ENCODE results near the gene SENP8.
"Not testable (repeated sequence)": the region's sequence is repeated elsewhere in the genome, so short reads cannot be mapped to it uniquely, and the experiment has no call there.

SENP8 gene

DNA sequence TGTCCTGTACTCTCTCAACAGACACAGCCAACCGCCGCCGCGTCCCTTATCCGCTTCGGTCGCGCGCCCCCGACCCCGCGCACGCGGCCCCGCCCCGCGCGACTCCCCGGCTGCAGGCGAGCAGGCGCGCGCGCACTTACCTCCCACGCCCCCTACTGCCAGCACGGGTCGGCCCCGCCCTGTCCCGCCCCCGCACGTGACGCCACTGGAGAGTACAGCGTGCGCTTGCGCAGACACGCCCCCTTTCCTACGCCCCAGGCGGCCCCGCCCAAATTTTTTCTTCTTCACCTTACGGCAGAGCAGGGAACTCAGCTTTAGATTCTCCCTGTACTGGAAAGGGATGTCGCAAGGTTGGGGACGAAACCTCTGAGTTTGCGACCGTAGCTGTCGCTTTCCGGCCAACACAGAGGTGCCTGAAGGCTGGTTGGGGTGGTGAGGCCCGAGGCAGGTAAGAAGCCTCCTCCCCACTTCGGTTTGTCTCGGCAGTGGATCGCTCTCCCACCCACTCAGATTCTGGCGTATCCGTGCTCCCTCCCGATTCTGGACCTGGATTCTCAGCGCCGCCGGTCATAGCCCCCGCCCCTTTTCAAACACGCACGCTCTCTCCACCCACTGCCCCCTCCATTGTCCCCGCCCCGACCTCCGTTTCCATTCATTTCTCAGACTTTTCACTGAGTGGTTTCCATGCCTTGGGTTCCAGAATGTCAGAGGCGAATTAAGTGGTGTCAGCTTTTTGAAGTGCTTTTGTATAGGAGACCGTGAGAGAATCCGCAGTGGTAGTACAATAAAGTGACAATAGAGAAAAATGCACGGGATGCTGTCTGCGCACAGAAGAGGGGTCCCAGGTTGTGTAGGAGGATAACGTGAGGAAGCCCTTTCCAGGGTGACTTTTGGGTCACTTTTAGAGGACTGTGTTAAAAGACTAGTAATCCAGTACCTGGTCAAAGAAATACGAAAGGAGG lies at the start of gene SENP8, which contains the start of gene MYO9A:
TSS of gene SENP8 (plus strand) at position 387 of the 962 bp plus-strand sequence. CDS start 21,221 bp downstream, outside the sequence.
TSS of gene MYO9A (minus strand) at position 134 of the 962 bp plus-strand sequence. CDS start 71,587 bp downstream, outside the sequence.
- TF ChIP-seq, protein P1, sequence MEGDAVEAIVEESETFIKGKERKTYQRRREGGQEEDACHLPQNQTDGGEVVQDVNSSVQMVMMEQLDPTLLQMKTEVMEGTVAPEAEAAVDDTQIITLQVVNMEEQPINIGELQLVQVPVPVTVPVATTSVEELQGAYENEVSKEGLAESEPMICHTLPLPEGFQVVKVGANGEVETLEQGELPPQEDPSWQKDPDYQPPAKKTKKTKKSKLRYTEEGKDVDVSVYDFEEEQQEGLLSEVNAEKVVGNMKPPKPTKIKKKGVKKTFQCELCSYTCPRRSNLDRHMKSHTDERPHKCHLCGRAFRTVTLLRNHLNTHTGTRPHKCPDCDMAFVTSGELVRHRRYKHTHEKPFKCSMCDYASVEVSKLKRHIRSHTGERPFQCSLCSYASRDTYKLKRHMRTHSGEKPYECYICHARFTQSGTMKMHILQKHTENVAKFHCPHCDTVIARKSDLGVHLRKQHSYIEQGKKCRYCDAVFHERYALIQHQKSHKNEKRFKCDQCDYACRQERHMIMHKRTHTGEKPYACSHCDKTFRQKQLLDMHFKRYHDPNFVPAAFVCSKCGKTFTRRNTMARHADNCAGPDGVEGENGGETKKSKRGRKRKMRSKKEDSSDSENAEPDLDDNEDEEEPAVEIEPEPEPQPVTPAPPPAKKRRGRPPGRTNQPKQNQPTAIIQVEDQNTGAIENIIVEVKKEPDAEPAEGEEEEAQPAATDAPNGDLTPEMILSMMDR (IDR thresholded peaks at IDR 0.05; ENCODE audit: insufficient read depth, missing control alignments) = peak; percentile 4
- FAIRE-seq = no peak

DNA sequence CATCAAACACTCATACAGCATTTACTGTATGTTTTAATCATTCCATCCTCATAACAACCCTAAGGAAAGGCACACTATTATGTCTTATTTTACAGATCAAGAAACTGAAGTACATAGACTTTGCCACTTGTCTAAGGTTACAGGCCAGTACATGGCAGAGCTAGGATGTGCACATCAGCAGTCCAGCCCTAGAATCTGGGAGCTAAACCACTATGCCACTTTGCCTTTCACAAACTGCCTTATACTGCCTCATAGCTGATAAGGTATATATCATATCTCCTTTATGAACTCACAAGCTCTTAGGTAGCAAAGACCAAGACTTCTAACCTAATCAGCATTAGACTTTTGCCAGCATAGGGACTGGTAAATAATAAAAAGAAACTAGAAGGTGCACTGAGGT lies 49.3 kb upstream of the SENP8 start:
- FAIRE-seq (no peak), DNase-seq (ENCODE audit: insufficient read length, low spot score) (no peak)
- TF ChIP-seq, protein P1 (IDR thresholded peaks at IDR 0.05; ENCODE audit: insufficient read depth, missing control alignments) = no peak

More for the DNA sequence above, at the start of gene SENP8, which contains the start of gene MYO9A:
- DNase-seq (ENCODE audit: insufficient read length, low spot score) = peak; percentile 60

DNA sequence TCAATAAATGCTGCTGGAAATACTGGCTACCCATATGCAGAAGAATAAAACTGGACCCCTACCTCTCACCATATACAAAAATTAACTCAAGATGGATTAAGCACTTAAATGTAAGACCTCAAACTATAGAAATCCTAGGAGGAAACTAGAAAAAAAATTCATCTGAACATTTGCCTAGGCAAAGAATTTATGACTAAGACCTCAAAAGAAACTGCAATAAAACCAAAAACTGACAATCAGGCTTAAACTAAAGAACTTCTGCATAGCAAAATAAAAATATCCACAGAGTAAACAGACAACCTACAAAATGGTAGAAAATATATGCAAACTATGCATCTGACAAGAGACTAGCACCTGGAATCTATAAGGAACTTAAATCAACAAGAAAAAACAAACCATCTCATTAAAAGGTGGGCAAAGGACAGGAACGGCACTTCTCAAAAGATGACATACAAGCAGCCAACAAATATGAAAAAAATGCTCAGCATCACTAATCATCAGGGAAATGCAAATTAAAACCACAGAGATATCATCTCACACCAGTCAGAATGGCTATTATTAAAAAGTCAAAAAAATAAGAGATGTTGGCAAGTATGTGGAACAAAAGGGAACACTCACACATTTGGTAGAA lies 47.3 kb upstream of the SENP8 start:
- TF ChIP-seq, protein P1 (IDR thresholded peaks at IDR 0.05; ENCODE audit: insufficient read depth, missing control alignments) = no peak
- FAIRE-seq (no peak), DNase-seq (ENCODE audit: insufficient read length, low spot score) (no peak)

DNA sequence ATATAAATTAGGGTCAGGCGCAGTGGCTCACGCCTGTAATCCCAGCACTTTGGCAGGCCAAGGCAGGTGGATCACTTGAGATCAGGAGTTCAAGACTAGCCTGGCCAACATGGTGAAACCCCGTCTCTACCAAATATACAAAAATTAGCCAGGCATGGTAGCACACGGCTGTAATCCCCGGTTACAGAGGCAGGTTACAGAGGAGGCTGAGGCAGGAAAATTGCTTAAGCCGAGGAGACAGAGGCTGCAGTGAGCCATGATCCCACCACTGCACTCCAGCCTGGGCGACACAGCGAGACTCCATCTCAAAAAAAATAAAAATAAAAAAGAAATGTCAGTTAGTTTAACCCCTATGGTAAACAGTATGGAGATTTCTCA lies 46.8 kb upstream of the SENP8 start:
- FAIRE-seq; DNase-seq (ENCODE audit: insufficient read length, low spot score): not testable (repeated sequence)

DNA sequence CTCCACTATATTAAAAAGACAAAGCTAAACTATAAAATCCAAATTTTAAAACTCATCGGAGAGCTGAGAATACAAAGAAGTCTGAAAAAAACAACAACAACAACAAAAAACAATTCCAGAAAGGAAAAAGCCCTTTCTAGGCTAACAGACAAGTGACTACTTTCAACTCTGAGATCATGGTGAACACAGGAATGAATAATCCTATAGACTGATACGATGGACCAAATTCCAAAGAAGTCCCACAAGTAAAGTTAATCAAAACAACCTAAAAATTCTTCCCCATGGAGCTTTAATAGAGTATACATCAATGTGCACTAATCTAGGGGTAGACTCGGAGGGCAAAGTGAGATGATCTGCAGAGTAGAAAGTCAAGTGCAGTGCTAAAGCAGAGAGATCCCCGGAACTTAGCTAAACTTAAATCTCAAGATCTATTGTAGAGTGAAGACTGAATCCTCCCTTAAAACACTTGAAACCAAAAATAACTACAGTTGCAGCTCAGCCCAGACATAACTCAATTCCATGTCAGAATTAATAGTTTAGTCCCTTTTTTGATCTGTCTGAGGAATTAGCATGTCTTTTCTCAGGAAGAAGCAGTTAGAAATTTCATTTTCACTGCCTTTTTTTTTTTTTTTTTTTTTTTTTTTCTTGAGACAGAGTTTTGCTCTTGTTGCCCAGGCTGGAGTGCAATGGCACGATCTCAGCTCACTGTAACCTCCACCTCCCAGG lies 43.7 kb upstream of the SENP8 start:
- FAIRE-seq = no peak
- no peak for DNase-seq (ENCODE audit: insufficient read length, low spot score)
- TF ChIP-seq, protein P1 (IDR thresholded peaks at IDR 0.05; ENCODE audit: insufficient read depth, missing control alignments) = no peak

DNA sequence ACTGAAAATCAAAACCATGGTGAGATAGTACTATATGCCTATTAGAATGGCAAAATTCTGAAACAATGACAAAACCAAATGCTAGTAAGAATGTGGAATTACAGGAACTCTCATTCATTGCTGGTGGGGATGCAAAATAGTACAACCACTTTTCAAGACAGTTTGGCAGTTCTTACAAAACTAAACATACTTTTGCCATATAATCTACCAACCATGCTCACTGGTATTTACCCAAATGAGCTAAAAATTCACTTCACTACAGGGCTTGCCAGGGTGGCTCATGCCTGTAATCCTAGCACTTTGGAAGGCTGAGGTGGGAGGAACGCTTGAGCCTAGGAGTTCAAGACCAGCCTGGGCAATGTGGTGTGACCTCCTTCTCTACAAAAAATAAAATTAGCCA lies 40.3 kb upstream of the SENP8 start:
- no peak for DNase-seq (ENCODE audit: insufficient read length, low spot score)
- no peak for FAIRE-seq
- TF ChIP-seq, protein P1 (IDR thresholded peaks at IDR 0.05; ENCODE audit: insufficient read depth, missing control alignments) = no peak

DNA sequence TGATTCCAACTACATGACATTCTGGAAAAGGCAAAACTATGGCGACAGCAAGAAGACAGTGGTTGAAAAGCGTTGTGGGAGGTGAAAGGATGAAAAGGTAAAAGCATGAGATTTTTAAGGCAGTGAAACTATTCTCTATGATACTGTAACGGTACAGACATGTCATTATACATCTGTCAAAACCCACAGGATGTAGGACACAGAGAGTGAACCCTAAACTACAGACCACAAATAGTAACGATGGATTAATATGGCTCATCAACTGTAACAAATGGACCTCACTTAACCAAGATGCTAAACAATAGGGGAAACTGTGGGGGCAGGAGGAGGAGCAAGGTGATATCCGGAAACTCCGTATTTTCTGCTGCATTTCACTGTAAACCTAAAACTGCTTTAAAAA lies 39.3 kb upstream of the SENP8 start:
- TF ChIP-seq, protein P1 (IDR thresholded peaks at IDR 0.05; ENCODE audit: insufficient read depth, missing control alignments) = no peak

More for the DNA sequence above, 39.3 kb upstream of the SENP8 start:
- no peak for DNase-seq (ENCODE audit: insufficient read length, low spot score)
- FAIRE-seq = no peak
